ENCODE data around the gene ZNF343.

ZNF343 gene

DNA sequence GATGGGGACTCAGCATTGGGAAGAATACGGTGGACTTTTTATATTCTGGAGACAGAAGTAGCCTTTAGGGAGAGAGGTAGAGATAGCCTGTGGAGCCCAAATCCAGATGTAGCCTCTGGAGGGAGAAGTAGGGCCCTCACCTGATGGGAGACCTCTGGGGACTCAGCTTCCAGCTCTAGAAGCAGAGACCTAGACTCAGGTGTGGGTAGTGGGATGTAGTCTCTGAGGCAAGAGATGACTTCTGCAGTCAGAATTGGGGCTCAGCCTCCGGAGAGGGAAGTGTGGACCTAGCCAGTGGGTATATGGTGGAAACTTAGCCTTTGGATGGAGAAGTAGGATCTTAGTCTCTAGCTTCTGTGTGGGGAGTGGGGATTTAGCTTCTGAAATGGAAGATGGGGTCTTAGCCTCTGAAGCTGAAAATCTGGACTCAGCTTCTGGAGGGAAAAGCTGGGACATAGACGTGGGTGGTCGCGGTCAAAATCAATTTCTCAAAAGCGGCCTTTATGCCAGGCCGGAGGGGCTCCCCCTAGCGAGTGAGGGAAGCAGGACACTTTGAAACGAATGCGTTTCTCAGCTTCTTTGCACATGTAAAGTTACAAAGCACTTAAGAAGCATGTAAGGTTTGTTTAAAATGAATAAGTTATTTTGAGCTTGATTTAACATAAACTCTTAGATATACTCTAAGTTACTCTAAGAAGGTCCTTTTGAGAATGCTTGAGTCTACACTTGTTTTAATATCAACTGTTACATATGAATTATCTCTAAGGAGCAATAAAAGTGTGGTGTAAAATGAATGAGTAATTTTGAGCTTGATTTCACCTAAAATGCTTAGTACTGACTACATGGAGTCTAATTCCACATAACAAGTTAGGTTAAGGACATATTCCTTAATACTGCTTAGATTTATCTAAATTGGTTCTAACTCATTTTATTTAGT lies 12.9 kb upstream of the ZNF343 start:
- no peaks in the 10 kb centered on the region for H4K20me1 ChIP-seq (ENCODE audit: insufficient read depth, low read length, poor library complexity, severe bottlenecking)
- no peaks in the 10 kb centered on the region for H3K9me2 ChIP-seq (replicated peaks; ENCODE audit: low read depth, low read length)
- no peaks in the 10 kb centered on the region for H3K36me3 ChIP-seq (ENCODE audit: insufficient read depth, low read length)
- peaks cover 3% of the 10 kb centered on the region for H3K27me3 ChIP-seq (ENCODE audit: insufficient read depth, low read length, poor library complexity, severe bottlenecking)
- H3K79me2 ChIP-seq (ENCODE audit: insufficient read depth, low read length), result no peaks in the 10 kb centered on the region
- H3K9ac ChIP-seq (ENCODE audit: low read depth, low read length, poor library complexity, severe bottlenecking), result no peak overlapping the region
- no peaks in the 10 kb centered on the region for H3K9me3 ChIP-seq (ENCODE audit: insufficient read depth, low read depth, low read length)
- no peak overlapping the region for H2AFZ ChIP-seq (ENCODE audit: low read length)
- H3K4me1 ChIP-seq (ENCODE audit: insufficient read depth, low read length, poor library complexity, severe bottlenecking), result peaks cover 8% of the 10 kb centered on the region
- no peaks in the 10 kb centered on the region for H3F3A ChIP-seq (ENCODE audit: low read depth)
- no peak overlapping the region for H3K4me3 ChIP-seq (ENCODE audit: low read length, poor library complexity, severe bottlenecking)
- no peak for TF ChIP-seq EZH2phosphoT487 (IDR thresholded peaks at IDR 0.05; ENCODE audit: borderline replicate concordance)
- TF ChIP-seq, protein P1, sequence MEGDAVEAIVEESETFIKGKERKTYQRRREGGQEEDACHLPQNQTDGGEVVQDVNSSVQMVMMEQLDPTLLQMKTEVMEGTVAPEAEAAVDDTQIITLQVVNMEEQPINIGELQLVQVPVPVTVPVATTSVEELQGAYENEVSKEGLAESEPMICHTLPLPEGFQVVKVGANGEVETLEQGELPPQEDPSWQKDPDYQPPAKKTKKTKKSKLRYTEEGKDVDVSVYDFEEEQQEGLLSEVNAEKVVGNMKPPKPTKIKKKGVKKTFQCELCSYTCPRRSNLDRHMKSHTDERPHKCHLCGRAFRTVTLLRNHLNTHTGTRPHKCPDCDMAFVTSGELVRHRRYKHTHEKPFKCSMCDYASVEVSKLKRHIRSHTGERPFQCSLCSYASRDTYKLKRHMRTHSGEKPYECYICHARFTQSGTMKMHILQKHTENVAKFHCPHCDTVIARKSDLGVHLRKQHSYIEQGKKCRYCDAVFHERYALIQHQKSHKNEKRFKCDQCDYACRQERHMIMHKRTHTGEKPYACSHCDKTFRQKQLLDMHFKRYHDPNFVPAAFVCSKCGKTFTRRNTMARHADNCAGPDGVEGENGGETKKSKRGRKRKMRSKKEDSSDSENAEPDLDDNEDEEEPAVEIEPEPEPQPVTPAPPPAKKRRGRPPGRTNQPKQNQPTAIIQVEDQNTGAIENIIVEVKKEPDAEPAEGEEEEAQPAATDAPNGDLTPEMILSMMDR (conservative IDR thresholded peaks at IDR 0.05; ENCODE audit: low read length), result peak; percentile 94
- no peak overlapping the region for H3K4me2 ChIP-seq (ENCODE audit: low read depth, low read length, poor library complexity, severe bottlenecking)

DNA sequence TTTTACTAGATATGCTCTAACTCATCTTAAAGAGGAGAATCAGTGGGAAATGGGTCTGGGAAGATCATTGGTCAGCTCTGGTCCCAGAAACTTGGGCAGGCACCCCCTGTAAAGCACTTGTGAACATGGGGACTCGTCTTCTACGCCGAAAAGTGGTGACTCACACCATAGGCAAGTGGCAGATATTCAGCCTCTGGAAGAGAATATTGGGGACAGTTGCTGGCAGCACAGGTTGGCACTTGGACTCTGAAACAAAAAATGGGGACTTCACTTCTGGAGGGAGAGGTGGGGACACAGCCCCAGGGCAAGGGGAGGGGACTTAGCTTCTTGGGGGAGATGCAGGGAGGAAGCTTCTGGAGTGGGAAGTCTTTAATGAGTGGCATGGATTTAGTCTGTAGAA lies 11.9 kb upstream of the ZNF343 start:
- Histone ChIP-seq H2AFZ (ENCODE audit: low read length) (no peak overlapping the region), H3K4me2 (ENCODE audit: low read depth, low read length, poor library complexity, severe bottlenecking) (no peak overlapping the region)
- TF ChIP-seq, protein P1 (conservative IDR thresholded peaks at IDR 0.05; ENCODE audit: low read length), result no peak
- TF ChIP-seq EZH2phosphoT487 (IDR thresholded peaks at IDR 0.05; ENCODE audit: borderline replicate concordance), result no peak

DNA sequence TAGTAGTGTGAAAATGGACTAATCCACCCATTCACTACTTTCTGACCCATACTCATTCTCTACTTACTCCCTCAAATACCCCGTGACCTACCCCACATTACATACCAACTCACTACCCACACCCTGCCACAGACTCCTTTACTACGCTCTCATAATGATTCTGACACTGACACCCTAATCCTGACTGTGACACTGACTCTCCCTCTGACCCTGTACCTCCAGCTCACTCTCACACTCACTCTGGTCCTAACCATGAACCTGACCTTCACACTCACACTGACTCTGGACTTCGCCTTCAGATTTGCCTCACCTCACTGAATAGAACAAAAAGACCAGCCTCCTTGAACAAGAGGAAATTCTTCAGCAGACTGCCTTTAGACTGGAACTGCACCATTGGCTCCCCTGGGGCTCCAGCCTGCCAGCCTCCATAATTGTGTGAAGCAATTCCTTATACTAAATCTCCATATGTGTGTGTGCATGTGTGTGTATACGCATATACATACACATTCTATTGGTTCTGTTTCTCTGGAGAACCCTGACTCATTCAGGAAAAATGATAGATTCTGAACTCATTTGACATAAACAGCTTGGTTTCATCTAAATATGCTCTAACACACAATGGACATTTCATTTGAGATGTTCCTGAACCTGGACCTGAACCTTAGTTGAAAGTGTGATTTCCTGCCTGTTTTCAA lies 10.5 kb upstream of the ZNF343 start:
- Histone ChIP-seq H3F3A (ENCODE audit: low read depth) (no peaks in the 10 kb centered on the region), H3K4me2 (ENCODE audit: low read depth, low read length, poor library complexity, severe bottlenecking) (no peak overlapping the region), H3K27me3 (ENCODE audit: insufficient read depth, low read length, poor library complexity, severe bottlenecking) (peaks cover 12% of the 10 kb centered on the region), H3K9me2 (replicated peaks; ENCODE audit: low read depth, low read length) (no peaks in the 10 kb centered on the region), H3K79me2 (ENCODE audit: insufficient read depth, low read length) (no peaks in the 10 kb centered on the region), H3K9ac (ENCODE audit: low read depth, low read length, poor library complexity, severe bottlenecking) (no peak overlapping the region), H4K20me1 (ENCODE audit: insufficient read depth, low read length, poor library complexity, severe bottlenecking) (no peaks in the 10 kb centered on the region), H3K4me3 (ENCODE audit: low read length, poor library complexity, severe bottlenecking) (no peak overlapping the region), H2AFZ (ENCODE audit: low read length) (no peak overlapping the region), H3K9me3 (ENCODE audit: insufficient read depth, low read depth, low read length) (no peaks in the 10 kb centered on the region), H3K4me1 (ENCODE audit: insufficient read depth, low read length, poor library complexity, severe bottlenecking) (no peaks in the 10 kb centered on the region), H3K36me3 (ENCODE audit: insufficient read depth, low read length) (no peaks in the 10 kb centered on the region)
- TF ChIP-seq EZH2phosphoT487 (IDR thresholded peaks at IDR 0.05; ENCODE audit: borderline replicate concordance), result no peak
- TF ChIP-seq, protein P1 (conservative IDR thresholded peaks at IDR 0.05; ENCODE audit: low read length), result no peak

More for the DNA sequence above, 11.9 kb upstream of the ZNF343 start:
- Histone ChIP-seq H3K9me3 (ENCODE audit: insufficient read depth, low read depth, low read length) (no peaks in the 10 kb centered on the region), H3K9ac (ENCODE audit: low read depth, low read length, poor library complexity, severe bottlenecking) (no peak overlapping the region), H3K27me3 (ENCODE audit: insufficient read depth, low read length, poor library complexity, severe bottlenecking) (peaks cover 10% of the 10 kb centered on the region), H3K4me3 (ENCODE audit: low read length, poor library complexity, severe bottlenecking) (no peak overlapping the region), H3K36me3 (ENCODE audit: insufficient read depth, low read length) (no peaks in the 10 kb centered on the region), H3K9me2 (replicated peaks; ENCODE audit: low read depth, low read length) (no peaks in the 10 kb centered on the region), H4K20me1 (ENCODE audit: insufficient read depth, low read length, poor library complexity, severe bottlenecking) (no peaks in the 10 kb centered on the region), H3K79me2 (ENCODE audit: insufficient read depth, low read length) (no peaks in the 10 kb centered on the region), H3K4me1 (ENCODE audit: insufficient read depth, low read length, poor library complexity, severe bottlenecking) (peaks cover 5% of the 10 kb centered on the region), H3F3A (ENCODE audit: low read depth) (no peaks in the 10 kb centered on the region)
